ENCODE data around the gene KIF18A.
"Not testable (repeated sequence)": the region's sequence is repeated elsewhere in the genome, so short reads cannot be mapped to it uniquely, and the experiment has no call there.

KIF18A gene
- 1.3 to 4.2 (median 3.7) reads per million in 4 donors for total RNA-seq

GRCh38 chr11:28107750-28108618 lies at the start of gene KIF18A, which contains the start of gene METTL15:
Gene KIF18A, minus strand, starts transcription at chr11:28108156. Its CDS starts 10,209 bp downstream, at chr11:28097947.
Gene METTL15, plus strand, starts transcription at chr11:28108388. Its CDS starts 4,947 bp downstream, at chr11:28113335.
- peak; percentile 95 to 98 (median 97) for DNase-seq

- DNase-seq, result no peak
Measured at GRCh38 chr11:28153586-28153985, 45.6 kb upstream of the KIF18A start.

GRCh38 chr11:28152743-28153142 lies 44.8 kb upstream of the KIF18A start:
- no peak for DNase-seq

GRCh38 chr11:28146123-28146751 lies 38.3 kb upstream of the KIF18A start:
- DNase-seq, result no peak

- no peak for DNase-seq
Measured at GRCh38 chr11:28144808-28145207, 36.9 kb upstream of the KIF18A start.

- DNase-seq, result no peak
Measured at GRCh38 chr11:28142724-28143123, 34.8 kb upstream of the KIF18A start.

- DNase-seq, result no peak
Measured at GRCh38 chr11:28140689-28141455, 32.9 kb upstream of the KIF18A start.

- no peak for DNase-seq
Measured at GRCh38 chr11:28139841-28140415, 32.0 kb upstream of the KIF18A start.

- no peak for DNase-seq
Measured at GRCh38 chr11:28137832-28138231, 29.9 kb upstream of the KIF18A start.

- DNase-seq, result no peak
Measured at GRCh38 chr11:28137366-28137765, 29.4 kb upstream of the KIF18A start.

GRCh38 chr11:28136157-28136556 lies 28.2 kb upstream of the KIF18A start:
- DNase-seq, result not testable (repeated sequence)

GRCh38 chr11:28133146-28133545 lies 25.2 kb upstream of the KIF18A start:
- DNase-seq, result no peak

- DNase-seq, result no peak
Measured at GRCh38 chr11:28132548-28132947, 24.6 kb upstream of the KIF18A start.

- no peak for DNase-seq
Measured at GRCh38 chr11:28123151-28123581, 15.2 kb upstream of the KIF18A start.

GRCh38 chr11:28117712-28118111 lies 9.8 kb upstream of the KIF18A start:
- no peak for DNase-seq

GRCh38 chr11:28114731-28115130 lies 6.8 kb upstream of the KIF18A start:
- no peak for DNase-seq

- no peak for DNase-seq
Measured at GRCh38 chr11:28114116-28114515, 6.2 kb upstream of the KIF18A start.

- DNase-seq, result no peak
Measured at GRCh38 chr11:28110821-28111200, 2.9 kb upstream of the KIF18A start.

- DNase-seq, result peak in 4 of 5 donors; percentile 17 to 67 (median 22)
Measured at GRCh38 chr11:28110108-28110820, 2.3 kb upstream of the KIF18A start.

- no peak for DNase-seq
Measured at GRCh38 chr11:28108958-28109357, 1.0 kb upstream of the KIF18A start.

- peak in 1 of 5 donors; percentile 33 for DNase-seq
Measured at GRCh38 chr11:28107191-28107749, 686 bp downstream of the KIF18A start.
